Daoy (cell line): ENCODE measurements around the gene DDIT4. TPM values are rescaled to one million over a fixed set of nuclear protein-coding genes. Genes with fewer than 3 reads are reported as not detected.
A peak's percentile ranks its signal among the peaks of the same experiment; 100 is the strongest.
"Not testable (repeated sequence)": the region's sequence is repeated elsewhere in the genome, so short reads cannot be mapped to it uniquely, and the experiment has no call there.

Source experiments
- DNase-seq: peaks from one replicate; pipeline ENCODE4 v3.0.0-alpha.2; 2015; ENCODE audit warnings: low read depth
- total RNA-seq: library from RNA; depleted of rRNA; stranded (reverse); fragments of >200 nt; shearing (Covaris generic); gene quantifications from 2 replicates; pipeline ENCODE4 v1.2.3, GENCODE V29; 2014

Gene DDIT4
- total RNA-seq, 1 experiment from 2014 or later, result 12.8 TPM

- peak; percentile 37 for DNase-seq
These were observed 18.5 kb downstream of the DDIT4 start for GRCh38 chr10:72292223-72292691.

- DNase-seq, result no peak
These were observed 21.7 kb downstream of the DDIT4 start for GRCh38 chr10:72295330-72295910.

- not testable (repeated sequence) for DNase-seq
These were observed 23.1 kb downstream of the DDIT4 start for GRCh38 chr10:72296829-72297280.

GRCh38 chr10:72297281-72297804 lies 23.6 kb downstream of the DDIT4 start:
- DNase-seq, result peak; percentile 97

- DNase-seq, result peak; percentile 96
These were observed 24.3 kb downstream of the DDIT4 start for GRCh38 chr10:72297805-72298591.

GRCh38 chr10:72298592-72299519 lies 25.1 kb downstream of the DDIT4 start:
- DNase-seq, result no peak

GRCh38 chr10:72303424-72304128 lies 29.9 kb downstream of the DDIT4 start:
- DNase-seq, result no peak

GRCh38 chr10:72306215-72306760 lies 32.6 kb downstream of the DDIT4 start:
- no peak for DNase-seq

GRCh38 chr10:72307711-72308110 lies 34.0 kb downstream of the DDIT4 start:
- not testable (repeated sequence) for DNase-seq

- peak; percentile 72 for DNase-seq
These were observed 34.7 kb downstream of the DDIT4 start for GRCh38 chr10:72308320-72308987.

GRCh38 chr10:72309290-72310240 lies 35.8 kb downstream of the DDIT4 start:
- no peak for DNase-seq

GRCh38 chr10:72310241-72310633 lies 36.5 kb downstream of the DDIT4 start:
- no peak for DNase-seq

GRCh38 chr10:72310636-72311035 lies 36.9 kb downstream of the DDIT4 start:
- no peak for DNase-seq

GRCh38 chr10:72311667-72312066 lies 37.9 kb downstream of the DDIT4 start:
- DNase-seq, result no peak

- DNase-seq, result no peak
These were observed 39.2 kb downstream of the DDIT4 start for GRCh38 chr10:72312865-72313391.

- no peak for DNase-seq
These were observed 40.5 kb downstream of the DDIT4 start for GRCh38 chr10:72314263-72314662.

- no peak for DNase-seq
These were observed 41.3 kb downstream of the DDIT4 start for GRCh38 chr10:72315054-72315453.

- no peak for DNase-seq
These were observed 42.1 kb downstream of the DDIT4 start for GRCh38 chr10:72315611-72316385.
